Activated CD4-positive, alpha-beta T cell treated with anti-CD3 and anti-CD28 coated beads for 36 hours (primary cell): ENCODE measurements around the gene ESRRB. TPM values are rescaled to one million over a fixed set of nuclear protein-coding genes. Genes with fewer than 3 reads are reported as not detected.

Experiments used
- ATAC-seq: fragments of 200-7000 bp; cut with Tn5 transposase; one replicate; pipeline ENCODE4 v1.10.0; 2021; ENCODE audit warnings: mild to moderate bottlenecking, moderate library complexity
- CTCF ChIA-PET: fragments of 350-600 bp; sonication (Branson Sonifier 250); formaldehyde crosslinking; loops from one replicate; lab custom pipeline; 2021; ENCODE audit warnings: antibody characterized with exemption; lab: Charles Lee
- POLR2A ChIA-PET: fragments of 350-600 bp; sonication (Branson Sonifier 250); formaldehyde crosslinking; loops from one replicate; lab custom pipeline; 2021; ENCODE audit warnings: antibody characterized with exemption, inconsistent platforms; lab: Charles Lee
- DNase-seq: peaks from one replicate; pipeline ENCODE4 v3.0.0-alpha.2; 2020
- H3K27ac Mint-ChIP-seq: one replicate; pipeline ENCODE4 v1.8.0; 2021; ENCODE audit warnings: mixed read lengths
- H3K27me3 Mint-ChIP-seq: one replicate; pipeline ENCODE4 v1.8.0; 2021; ENCODE audit warnings: mixed read lengths
- H3K36me3 Mint-ChIP-seq: one replicate; pipeline ENCODE4 v1.8.0; 2021; ENCODE audit warnings: low read depth, mixed read lengths
- H3K4me1 Mint-ChIP-seq: one replicate; pipeline ENCODE4 v1.8.0; 2021; ENCODE audit warnings: mixed read lengths
- H3K4me3 Mint-ChIP-seq: one replicate; pipeline ENCODE4 v1.8.0; 2021; ENCODE audit warnings: mild to moderate bottlenecking, moderate library complexity, mixed read lengths
- H3K9me3 Mint-ChIP-seq: one replicate; pipeline ENCODE4 v1.8.0; 2021; ENCODE audit warnings: low read depth, mixed read lengths
- intact Hi-C, 2 experiments: fragments of 100-400 bp; cut with DNase I in 1 of 2; cut with micrococcal nuclease in 1 of 2; formaldehyde crosslinking; loops; one replicate each; pipeline versions ENCODE4 v1.14.2 to v1.15.1; 2022 to 2024; cut with DNase I, micrococcal nuclease
- total RNA-seq, 2 experiments: library from RNA; stranded (reverse); gene quantifications; one replicate each; pipeline ENCODE4 v1.2.3, GENCODE V29; 2021

ESRRB gene
- total RNA-seq, 2 experiments from 2014 or later = 0.11 to 0.14 TPM

DNA sequence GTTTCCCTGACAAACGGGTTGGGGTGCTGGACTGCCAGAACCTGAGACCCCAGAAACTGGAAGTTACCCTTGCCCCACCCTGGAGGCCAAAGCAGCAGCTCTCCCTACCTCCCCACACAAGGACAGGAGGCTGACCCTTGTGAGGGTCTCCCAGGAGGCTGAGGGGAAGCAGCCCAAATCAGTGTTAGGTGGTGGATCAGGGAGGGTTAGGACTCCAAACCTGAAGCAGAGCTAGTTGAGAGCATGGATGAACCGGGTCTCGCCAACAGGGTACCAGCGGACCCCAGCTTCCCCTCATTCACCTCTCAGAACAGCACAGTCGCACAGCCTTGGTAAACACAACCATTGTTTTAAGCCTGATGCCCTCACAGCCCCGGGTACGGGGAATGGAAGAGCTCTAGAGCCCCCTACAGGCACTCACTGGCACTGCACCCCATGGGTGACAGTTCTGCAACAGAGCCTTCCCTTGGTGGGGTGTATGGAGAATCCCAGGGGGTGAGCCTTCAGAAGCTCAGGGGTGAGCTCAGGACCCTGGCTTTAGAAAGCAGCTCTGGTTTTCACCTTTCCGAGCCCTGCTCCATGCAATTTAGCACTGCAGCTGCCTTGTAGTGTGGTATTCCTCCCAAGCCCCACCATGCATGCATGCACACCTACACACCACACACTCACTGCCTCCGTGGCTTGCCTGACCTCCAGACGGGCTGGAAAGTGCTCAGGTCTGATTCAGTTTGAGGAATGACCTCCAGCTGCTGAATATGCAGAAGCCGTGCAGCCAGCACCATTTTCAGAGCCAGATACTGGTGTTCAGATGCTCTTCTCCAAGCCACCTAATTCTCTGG is 11.2 kb downstream of the ESRRB start:
- Mint-ChIP-seq H3K36me3 (no peaks in the 10 kb centered on the region), H3K27me3 (peaks cover 37% of the 10 kb centered on the region), H3K9me3 (no peaks in the 10 kb centered on the region), H3K27ac (no peak overlapping the region), H3K4me1 (no peaks in the 10 kb centered on the region), H3K4me3 (no peak overlapping the region)
- peak; percentile 83 for DNase-seq
- ChIA-PET POLR2A (no interaction called here), CTCF (interaction anchor here (0.5 to 3.4 kb wide), 17 partner anchors 9 to 670 kb away, joined by 3 to 23 read pairs (median 3); no protein-coding TSS in a partner anchor)
- intact Hi-C loops = loop anchor here (1.0 kb wide), 2 partner anchors 336 to 481 kb away; no protein-coding TSS in a partner anchor
- ATAC-seq = peak; percentile 90

GRCh38 chr14:76389841-76390240 is 13.9 kb downstream of the ESRRB start:
- ATAC-seq = no peak
- H3K4me3 Mint-ChIP-seq = no peak overlapping the region
- DNase-seq = no peak
- no peaks in the 10 kb centered on the region for H3K9me3 Mint-ChIP-seq
- intact Hi-C loops = no loop called here
- H3K27me3 Mint-ChIP-seq = peaks cover 20% of the 10 kb centered on the region
- no peaks in the 10 kb centered on the region for H3K4me1 Mint-ChIP-seq
- H3K36me3 Mint-ChIP-seq = no peaks in the 10 kb centered on the region
- no peak overlapping the region for H3K27ac Mint-ChIP-seq
- ChIA-PET POLR2A (no interaction called here), CTCF (interaction anchor here (0.9 to 3.4 kb wide), 4 partner anchors 8 to 340 kb away, joined by 3 to 23 read pairs (median 4); no protein-coding TSS in a partner anchor)

DNA sequence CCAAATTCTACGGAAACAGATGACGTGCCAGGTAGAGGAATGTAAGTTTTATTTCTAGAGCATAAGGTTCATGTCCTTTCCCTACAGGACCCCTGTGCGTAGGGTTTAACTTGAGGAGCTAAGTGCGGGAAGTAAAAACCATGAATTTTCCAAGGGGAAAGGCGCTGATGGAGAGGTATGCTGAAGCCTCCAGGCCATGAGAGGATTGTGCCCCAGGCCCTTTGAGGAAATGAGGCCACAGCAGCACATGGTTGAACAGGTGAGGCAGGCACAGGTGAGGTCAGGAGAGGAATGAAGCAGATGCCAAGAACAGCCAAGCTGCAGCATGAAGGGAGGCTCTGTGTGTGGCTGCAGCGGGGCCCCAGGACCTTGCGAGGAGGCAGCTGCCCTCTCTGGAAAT is 14.7 kb downstream of the ESRRB start:
- ChIA-PET CTCF (interaction anchor here (1.5 kb wide), 1 partner anchor 11 kb away, joined by 4 read pairs; no protein-coding TSS in a partner anchor), POLR2A (no interaction called here)
- H3K9me3 Mint-ChIP-seq = no peaks in the 10 kb centered on the region
- no peak overlapping the region for H3K4me3 Mint-ChIP-seq
- no peaks in the 10 kb centered on the region for H3K4me1 Mint-ChIP-seq
- H3K27ac Mint-ChIP-seq = no peak overlapping the region
- no peaks in the 10 kb centered on the region for H3K36me3 Mint-ChIP-seq
- ATAC-seq (no peak), DNase-seq (no peak)
- H3K27me3 Mint-ChIP-seq = peaks cover 18% of the 10 kb centered on the region
- intact Hi-C loops = no loop called here

DNA sequence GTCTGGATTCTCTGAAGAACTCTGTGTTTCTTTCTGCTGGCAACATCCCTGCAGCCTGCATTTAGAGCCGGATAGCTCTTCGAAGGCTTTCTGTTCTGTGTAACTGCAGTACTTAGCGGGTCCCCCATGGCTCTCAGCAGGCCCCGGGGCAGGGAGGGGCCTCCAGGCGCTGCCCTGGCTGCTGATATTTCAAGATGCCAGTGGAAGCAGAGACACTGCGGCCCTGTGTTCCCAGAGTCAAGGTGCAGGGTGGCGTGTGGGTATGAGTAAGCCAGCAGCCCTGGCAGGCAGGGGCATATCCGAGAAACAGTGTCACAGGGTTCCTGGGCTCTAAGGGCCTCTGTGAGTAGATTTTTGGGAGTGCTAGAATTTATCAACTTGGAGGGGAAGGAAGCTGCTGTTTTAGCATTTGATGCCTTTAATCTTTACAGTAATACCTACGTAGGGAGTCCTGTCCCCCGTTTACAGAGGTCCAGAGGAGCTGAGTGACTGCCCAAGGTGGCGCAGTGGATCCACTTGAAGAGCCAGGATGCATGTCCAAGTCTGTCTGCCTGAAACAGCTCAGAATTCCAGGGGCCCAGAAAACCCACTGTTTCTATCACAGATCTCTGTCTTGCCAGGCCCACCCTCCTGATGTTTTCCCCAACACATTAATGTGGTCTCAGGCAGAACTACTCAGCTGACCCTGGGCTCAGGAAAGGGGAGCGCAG is 16.2 kb downstream of the ESRRB start:
- ATAC-seq (no peak), DNase-seq (no peak)
- POLR2A ChIA-PET = no interaction called here
- Mint-ChIP-seq H3K36me3 (no peaks in the 10 kb centered on the region), H3K4me3 (no peak overlapping the region), H3K27me3 (peaks cover 15% of the 10 kb centered on the region), H3K27ac (no peak overlapping the region), H3K9me3 (no peaks in the 10 kb centered on the region), H3K4me1 (no peaks in the 10 kb centered on the region)
- intact Hi-C loops = no loop called here
- CTCF ChIA-PET = interaction anchor here (0.6 to 1.5 kb wide), 3 partner anchors 13 to 227 kb away, joined by 3 to 4 read pairs (median 4); no protein-coding TSS in a partner anchor

GRCh38 chr14:76394569-76394968 is 18.6 kb downstream of the ESRRB start:
- Mint-ChIP-seq H3K36me3 (no peaks in the 10 kb centered on the region), H3K27me3 (peaks cover 4% of the 10 kb centered on the region), H3K9me3 (no peaks in the 10 kb centered on the region), H3K4me1 (no peaks in the 10 kb centered on the region), H3K4me3 (no peak overlapping the region), H3K27ac (no peak overlapping the region)
- ChIA-PET CTCF (no interaction called here), POLR2A (no interaction called here)
- ATAC-seq (no peak), DNase-seq (no peak)
- intact Hi-C loops = no loop called here

DNA sequence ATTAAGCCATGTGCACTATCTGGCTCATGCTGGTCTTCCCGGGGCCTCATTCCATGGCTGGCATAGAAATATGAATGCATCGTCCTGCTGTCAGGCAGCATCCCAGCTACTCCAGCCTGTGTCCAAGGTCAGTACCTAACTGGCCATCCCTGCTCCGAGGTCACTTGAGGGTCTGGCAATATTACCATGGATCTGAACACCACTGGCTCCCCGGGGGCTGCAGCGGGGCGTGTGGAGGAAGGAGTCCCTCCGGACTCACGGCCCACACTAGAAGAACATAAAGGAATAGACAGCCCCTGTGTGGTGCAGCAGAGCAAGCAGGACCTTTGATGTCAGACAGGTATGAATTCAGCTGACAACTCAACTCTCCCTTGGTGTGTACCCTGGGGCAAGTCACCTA is 19.2 kb downstream of the ESRRB start:
- H3K27ac Mint-ChIP-seq = no peak overlapping the region
- H3K27me3 Mint-ChIP-seq = peaks cover 2% of the 10 kb centered on the region
- H3K4me3 Mint-ChIP-seq = no peak overlapping the region
- no peaks in the 10 kb centered on the region for H3K4me1 Mint-ChIP-seq
- intact Hi-C loops = no loop called here
- ATAC-seq (no peak), DNase-seq (no peak)
- H3K9me3 Mint-ChIP-seq = no peaks in the 10 kb centered on the region
- CTCF ChIA-PET = no interaction called here
- POLR2A ChIA-PET = no interaction called here
- no peaks in the 10 kb centered on the region for H3K36me3 Mint-ChIP-seq

DNA sequence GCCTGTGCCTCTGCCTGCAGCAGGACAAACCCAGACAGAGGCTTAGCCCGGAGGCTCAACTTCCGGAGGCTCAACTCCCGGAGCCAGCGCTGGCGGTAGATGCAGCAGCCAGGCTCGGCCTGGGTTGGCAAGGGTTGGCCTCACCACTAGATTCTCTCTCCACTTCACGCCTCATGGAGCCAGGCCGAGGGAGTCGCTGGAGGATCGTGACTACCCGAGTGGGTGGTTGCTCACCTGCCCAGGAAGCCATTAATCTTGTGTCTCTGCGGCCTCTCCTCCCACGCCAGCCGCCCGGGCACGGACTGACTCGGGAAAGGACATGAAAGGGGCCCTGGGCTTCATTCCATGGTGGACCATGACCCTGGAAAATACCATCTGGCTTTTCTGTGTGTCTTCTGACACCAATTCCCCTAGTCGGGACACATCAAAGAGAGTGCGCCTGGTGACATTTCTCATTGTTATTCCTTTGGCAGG is 20.8 kb downstream of the ESRRB start:
- Mint-ChIP-seq H3K4me3 (no peak overlapping the region), H3K9me3 (no peaks in the 10 kb centered on the region), H3K27me3 (peaks cover 2% of the 10 kb centered on the region), H3K4me1 (no peaks in the 10 kb centered on the region), H3K36me3 (no peaks in the 10 kb centered on the region), H3K27ac (no peak overlapping the region)
- no peak for ATAC-seq
- intact Hi-C loops = no loop called here
- ChIA-PET POLR2A (no interaction called here), CTCF (no interaction called here)
- no peak for DNase-seq

DNA sequence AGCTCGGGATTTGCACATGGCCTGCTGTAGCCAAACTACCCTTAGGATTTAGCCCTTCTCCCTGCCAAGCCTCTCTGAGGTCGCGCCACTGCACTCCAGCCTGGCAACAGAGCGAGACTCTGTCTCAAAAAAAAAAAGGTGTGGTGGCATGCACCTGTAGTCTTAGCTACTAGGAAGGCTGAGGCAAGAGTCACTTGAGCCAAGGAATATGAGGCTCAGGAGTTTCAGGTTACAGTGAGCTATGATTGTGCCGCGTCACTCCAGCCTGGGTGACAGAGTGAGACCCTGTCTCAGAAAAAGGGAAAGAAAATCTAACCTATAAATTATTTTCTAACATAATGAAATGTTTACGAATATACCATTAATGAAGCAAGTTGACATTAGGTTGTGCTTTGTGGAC is 29.7 kb downstream of the ESRRB start:
- H3K9me3 Mint-ChIP-seq = no peaks in the 10 kb centered on the region
- no peak overlapping the region for H3K4me3 Mint-ChIP-seq
- intact Hi-C loops = no loop called here
- H3K27ac Mint-ChIP-seq = no peak overlapping the region
- H3K36me3 Mint-ChIP-seq = no peaks in the 10 kb centered on the region
- peaks cover 9% of the 10 kb centered on the region for H3K27me3 Mint-ChIP-seq
- ATAC-seq (no peak), DNase-seq (no peak)
- H3K4me1 Mint-ChIP-seq = no peaks in the 10 kb centered on the region
- ChIA-PET CTCF (no interaction called here), POLR2A (no interaction called here)

GRCh38 chr14:76407449-76408150 is 31.7 kb downstream of the ESRRB start:
- H3K4me1 Mint-ChIP-seq = no peaks in the 10 kb centered on the region
- DNase-seq = no peak
- H3K27me3 Mint-ChIP-seq = peaks cover 13% of the 10 kb centered on the region
- H3K4me3 Mint-ChIP-seq = no peak overlapping the region
- no peaks in the 10 kb centered on the region for H3K9me3 Mint-ChIP-seq
- no peak overlapping the region for H3K27ac Mint-ChIP-seq
- ATAC-seq = no peak
- no peaks in the 10 kb centered on the region for H3K36me3 Mint-ChIP-seq
- ChIA-PET POLR2A (interaction anchor here (0.6 kb wide), 1 partner anchor 265 kb away, joined by 3 read pairs; no protein-coding TSS in a partner anchor), CTCF (no interaction called here)
- intact Hi-C loops = no loop called here

GRCh38 chr14:76408877-76409276 is 32.9 kb downstream of the ESRRB start:
- H3K27ac Mint-ChIP-seq = no peak overlapping the region
- no peak overlapping the region for H3K4me3 Mint-ChIP-seq
- DNase-seq (no peak), ATAC-seq (no peak)
- H3K27me3 Mint-ChIP-seq = peaks cover 16% of the 10 kb centered on the region
- intact Hi-C loops = no loop called here
- ChIA-PET POLR2A (no interaction called here), CTCF (interaction anchor here (0.6 kb wide), 1 partner anchor 40 kb away, joined by 5 read pairs; no protein-coding TSS in a partner anchor)
- H3K9me3 Mint-ChIP-seq = no peaks in the 10 kb centered on the region
- no peaks in the 10 kb centered on the region for H3K4me1 Mint-ChIP-seq
- H3K36me3 Mint-ChIP-seq = no peaks in the 10 kb centered on the region

GRCh38 chr14:76412501-76412900 is 36.6 kb downstream of the ESRRB start:
- ChIA-PET POLR2A (no interaction called here), CTCF (no interaction called here)
- Mint-ChIP-seq H3K36me3 (no peaks in the 10 kb centered on the region), H3K27ac (no peak overlapping the region), H3K4me1 (peaks cover 3% of the 10 kb centered on the region), H3K4me3 (no peak overlapping the region), H3K27me3 (peaks cover 29% of the 10 kb centered on the region), H3K9me3 (no peaks in the 10 kb centered on the region)
- intact Hi-C loops = no loop called here
- ATAC-seq (no peak), DNase-seq (no peak)
